Hematopoietic multipotent progenitor cell treated with erythropoietin and hydrocortisone succinate and interleukin-3 and kit ligand, for 15 days (in vitro differentiated cells): ENCODE measurements around the gene MRPL22.
A peak's percentile ranks its signal among the peaks of the same experiment; 100 is the strongest.
"Not testable (repeated sequence)": the region's sequence is repeated elsewhere in the genome, so short reads cannot be mapped to it uniquely, and the experiment has no call there.

Experiments
- DNase-seq: peaks from one replicate; pipeline ENCODE4 v3.0.0-alpha.2; 2015; ENCODE audit warnings: low spot score

The MRPL22 gene

GRCh38 chr5:154940772-154941620 lies at the start of gene MRPL22:
TSS of gene MRPL22 (plus strand) at chr5:154941073. CDS start at chr5:154941111, 38 bp downstream.
- peak; percentile 96 for DNase-seq

GRCh38 chr5:154892369-154892771 lies 48.5 kb upstream of the MRPL22 start:
- no peak for DNase-seq

GRCh38 chr5:154893381-154893780 lies 47.5 kb upstream of the MRPL22 start:
- no peak for DNase-seq

GRCh38 chr5:154895606-154896561 lies 45.0 kb upstream of the MRPL22 start:
- DNase-seq = no peak

GRCh38 chr5:154896562-154897165 lies 44.2 kb upstream of the MRPL22 start:
- DNase-seq = no peak

GRCh38 chr5:154898210-154898609 lies 42.7 kb upstream of the MRPL22 start:
- DNase-seq = no peak

GRCh38 chr5:154899151-154899816 lies 41.6 kb upstream of the MRPL22 start:
- DNase-seq = no peak

- no peak for DNase-seq
Observed at GRCh38 chr5:154900066-154900465, 40.8 kb upstream of the MRPL22 start.

GRCh38 chr5:154901276-154901675 lies 39.6 kb upstream of the MRPL22 start:
- DNase-seq = no peak

- no peak for DNase-seq
Observed at GRCh38 chr5:154901913-154902312, 39.0 kb upstream of the MRPL22 start.

GRCh38 chr5:154905601-154906000 lies 35.3 kb upstream of the MRPL22 start:
- not testable (repeated sequence) for DNase-seq

GRCh38 chr5:154916874-154917273 lies 24.0 kb upstream of the MRPL22 start:
- DNase-seq = no peak

GRCh38 chr5:154917757-154918156 lies 23.1 kb upstream of the MRPL22 start:
- peak; percentile 38 for DNase-seq

GRCh38 chr5:154923441-154924430 lies 17.1 kb upstream of the MRPL22 start:
- DNase-seq = no peak

- DNase-seq = no peak
Observed at GRCh38 chr5:154933537-154933936, 7.3 kb upstream of the MRPL22 start.

- no peak for DNase-seq
Observed at GRCh38 chr5:154934881-154935280, 6.0 kb upstream of the MRPL22 start.

- DNase-seq = no peak
Observed at GRCh38 chr5:154937186-154937717, 3.6 kb upstream of the MRPL22 start.

GRCh38 chr5:154937718-154938466 lies 3.0 kb upstream of the MRPL22 start, which contains the start of gene GEMIN5:
TSS of gene GEMIN5 (minus strand) at chr5:154938211. CDS start at chr5:154938133, 78 bp downstream.
- peak; percentile 91 for DNase-seq

- DNase-seq = not testable (repeated sequence)
Observed at GRCh38 chr5:154939387-154939786, 1.5 kb upstream of the MRPL22 start.
